HFF-Myc (cell line): ENCODE results near the gene SPHKAP.
"Not testable (repeated sequence)": the region's sequence is repeated elsewhere in the genome, so short reads cannot be mapped to it uniquely, and the experiment has no call there.

Experiments
- DNase-seq: peaks from one replicate; pipeline ENCODE4 v3.0.0-alpha.2; 2011; ENCODE audit warnings: low read depth; ENCODE audit errors: extremely low read depth
- H3K4me3 ChIP-seq: replicated peaks from 2 replicates; pipeline ENCODE4 v1.5.1; 2011; ENCODE audit warnings: low read depth, mild to moderate bottlenecking, control low read depth, low read length
- TF ChIP-seq, protein P1 (sequence below): IDR thresholded peaks from 2 replicates; pipeline ENCODE4 v1.5.1; 2012; ENCODE audit warnings: mild to moderate bottlenecking, low read depth, low read length, control low read depth; ENCODE audit errors: missing control alignments

The SPHKAP gene, protein sequence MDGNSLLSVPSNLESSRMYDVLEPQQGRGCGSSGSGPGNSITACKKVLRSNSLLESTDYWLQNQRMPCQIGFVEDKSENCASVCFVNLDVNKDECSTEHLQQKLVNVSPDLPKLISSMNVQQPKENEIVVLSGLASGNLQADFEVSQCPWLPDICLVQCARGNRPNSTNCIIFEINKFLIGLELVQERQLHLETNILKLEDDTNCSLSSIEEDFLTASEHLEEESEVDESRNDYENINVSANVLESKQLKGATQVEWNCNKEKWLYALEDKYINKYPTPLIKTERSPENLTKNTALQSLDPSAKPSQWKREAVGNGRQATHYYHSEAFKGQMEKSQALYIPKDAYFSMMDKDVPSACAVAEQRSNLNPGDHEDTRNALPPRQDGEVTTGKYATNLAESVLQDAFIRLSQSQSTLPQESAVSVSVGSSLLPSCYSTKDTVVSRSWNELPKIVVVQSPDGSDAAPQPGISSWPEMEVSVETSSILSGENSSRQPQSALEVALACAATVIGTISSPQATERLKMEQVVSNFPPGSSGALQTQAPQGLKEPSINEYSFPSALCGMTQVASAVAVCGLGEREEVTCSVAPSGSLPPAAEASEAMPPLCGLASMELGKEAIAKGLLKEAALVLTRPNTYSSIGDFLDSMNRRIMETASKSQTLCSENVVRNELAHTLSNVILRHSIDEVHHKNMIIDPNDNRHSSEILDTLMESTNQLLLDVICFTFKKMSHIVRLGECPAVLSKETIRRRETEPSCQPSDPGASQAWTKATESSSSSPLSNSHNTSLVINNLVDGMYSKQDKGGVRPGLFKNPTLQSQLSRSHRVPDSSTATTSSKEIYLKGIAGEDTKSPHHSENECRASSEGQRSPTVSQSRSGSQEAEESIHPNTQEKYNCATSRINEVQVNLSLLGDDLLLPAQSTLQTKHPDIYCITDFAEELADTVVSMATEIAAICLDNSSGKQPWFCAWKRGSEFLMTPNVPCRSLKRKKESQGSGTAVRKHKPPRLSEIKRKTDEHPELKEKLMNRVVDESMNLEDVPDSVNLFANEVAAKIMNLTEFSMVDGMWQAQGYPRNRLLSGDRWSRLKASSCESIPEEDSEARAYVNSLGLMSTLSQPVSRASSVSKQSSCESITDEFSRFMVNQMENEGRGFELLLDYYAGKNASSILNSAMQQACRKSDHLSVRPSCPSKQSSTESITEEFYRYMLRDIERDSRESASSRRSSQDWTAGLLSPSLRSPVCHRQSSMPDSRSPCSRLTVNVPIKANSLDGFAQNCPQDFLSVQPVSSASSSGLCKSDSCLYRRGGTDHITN (N-terminal part only)

DNA sequence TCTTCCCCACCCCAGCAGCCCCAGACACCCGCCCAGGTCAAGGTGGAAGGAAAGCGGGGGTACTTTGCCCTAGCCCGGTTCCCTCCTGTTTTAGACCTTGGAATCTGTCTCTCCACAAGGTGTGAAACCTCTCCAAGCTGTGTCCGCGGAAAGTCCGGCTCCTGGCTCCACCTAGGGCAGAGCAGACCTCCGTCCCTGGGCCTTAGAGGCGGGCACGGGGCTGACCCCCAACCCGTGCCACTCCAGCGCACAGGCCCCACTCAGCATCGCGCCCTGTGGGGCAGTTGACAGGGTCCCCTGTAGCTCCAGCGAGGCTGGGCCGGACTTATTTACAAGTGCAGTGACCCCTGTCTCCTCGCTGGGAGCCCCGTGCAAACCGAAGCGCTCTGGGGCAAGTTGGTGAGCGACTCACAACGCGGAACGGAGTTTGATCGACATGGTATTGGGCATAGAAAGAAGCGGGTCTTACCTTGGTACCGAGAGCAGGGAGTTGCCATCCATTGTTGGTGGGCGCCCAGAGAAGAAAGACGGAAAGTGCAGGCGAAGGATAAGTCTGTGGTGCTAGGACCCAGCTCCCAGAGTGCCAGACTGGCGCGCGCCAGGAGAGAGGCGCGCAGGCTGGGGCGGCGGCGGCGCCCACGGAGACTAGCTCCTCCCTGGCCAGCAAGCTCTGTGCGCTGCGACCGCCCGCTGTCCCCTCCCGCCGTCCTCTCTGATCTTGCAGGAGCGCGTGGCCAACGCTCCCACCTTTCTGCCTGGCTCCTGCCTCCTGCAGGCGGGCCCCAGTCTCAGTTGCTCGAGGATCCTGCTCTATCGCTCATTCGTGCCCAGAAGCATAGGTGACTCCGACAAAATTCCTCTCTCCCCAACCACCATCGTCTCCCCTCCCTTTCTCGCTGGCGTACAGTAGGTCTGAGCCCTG is at the start of gene SPHKAP:
Gene SPHKAP, minus strand, starts transcription at position 590 of the 922 bp plus-strand sequence. Its CDS starts 89 bp downstream, at position 501.
- DNase-seq: no peak
- TF ChIP-seq, protein P1, sequence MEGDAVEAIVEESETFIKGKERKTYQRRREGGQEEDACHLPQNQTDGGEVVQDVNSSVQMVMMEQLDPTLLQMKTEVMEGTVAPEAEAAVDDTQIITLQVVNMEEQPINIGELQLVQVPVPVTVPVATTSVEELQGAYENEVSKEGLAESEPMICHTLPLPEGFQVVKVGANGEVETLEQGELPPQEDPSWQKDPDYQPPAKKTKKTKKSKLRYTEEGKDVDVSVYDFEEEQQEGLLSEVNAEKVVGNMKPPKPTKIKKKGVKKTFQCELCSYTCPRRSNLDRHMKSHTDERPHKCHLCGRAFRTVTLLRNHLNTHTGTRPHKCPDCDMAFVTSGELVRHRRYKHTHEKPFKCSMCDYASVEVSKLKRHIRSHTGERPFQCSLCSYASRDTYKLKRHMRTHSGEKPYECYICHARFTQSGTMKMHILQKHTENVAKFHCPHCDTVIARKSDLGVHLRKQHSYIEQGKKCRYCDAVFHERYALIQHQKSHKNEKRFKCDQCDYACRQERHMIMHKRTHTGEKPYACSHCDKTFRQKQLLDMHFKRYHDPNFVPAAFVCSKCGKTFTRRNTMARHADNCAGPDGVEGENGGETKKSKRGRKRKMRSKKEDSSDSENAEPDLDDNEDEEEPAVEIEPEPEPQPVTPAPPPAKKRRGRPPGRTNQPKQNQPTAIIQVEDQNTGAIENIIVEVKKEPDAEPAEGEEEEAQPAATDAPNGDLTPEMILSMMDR: no peak
- H3K4me3 ChIP-seq: no peak within 1 kb of the TSS

DNA sequence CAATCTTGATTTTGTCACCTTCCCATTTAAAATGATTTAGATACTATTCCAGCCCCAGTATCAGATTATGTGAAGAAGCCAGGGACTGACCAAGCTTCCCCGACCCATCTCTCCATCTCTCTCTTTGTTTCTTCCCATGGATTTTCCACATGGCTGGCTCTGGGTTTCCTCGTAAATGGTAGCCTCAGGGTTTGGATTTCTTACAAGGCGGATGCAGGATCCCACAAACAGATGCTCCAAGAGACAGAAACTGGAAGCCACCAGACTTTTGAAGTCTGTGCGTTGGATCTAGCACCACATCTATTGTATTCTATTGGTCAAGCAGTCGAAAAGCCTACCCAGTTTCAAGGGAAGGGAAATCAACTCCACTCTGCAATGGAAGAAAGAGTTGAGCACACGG is 46.0 kb upstream of the SPHKAP start:
- TF ChIP-seq, protein P1: no peak
- DNase-seq: no peak
- no peak overlapping the region for H3K4me3 ChIP-seq

DNA sequence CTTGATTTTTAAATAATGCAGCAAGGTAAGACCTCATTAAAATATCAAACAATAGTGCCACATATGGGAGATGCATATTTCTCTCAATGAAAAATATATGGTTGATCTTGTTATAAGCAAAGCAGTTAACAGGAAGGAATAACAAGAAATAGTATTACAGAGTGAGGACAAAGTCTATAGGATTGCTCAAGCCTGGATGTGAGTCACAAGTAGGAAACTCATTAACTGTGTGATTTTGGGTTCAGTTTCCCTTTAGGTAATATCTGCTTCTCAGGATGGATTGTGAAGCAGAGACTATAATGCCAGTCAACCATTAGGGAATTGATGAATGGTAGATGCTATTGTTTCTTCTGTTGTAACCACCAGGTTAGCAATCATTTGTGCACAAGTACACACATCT is 42.9 kb upstream of the SPHKAP start:
- no peak overlapping the region for H3K4me3 ChIP-seq
- no peak for DNase-seq

DNA sequence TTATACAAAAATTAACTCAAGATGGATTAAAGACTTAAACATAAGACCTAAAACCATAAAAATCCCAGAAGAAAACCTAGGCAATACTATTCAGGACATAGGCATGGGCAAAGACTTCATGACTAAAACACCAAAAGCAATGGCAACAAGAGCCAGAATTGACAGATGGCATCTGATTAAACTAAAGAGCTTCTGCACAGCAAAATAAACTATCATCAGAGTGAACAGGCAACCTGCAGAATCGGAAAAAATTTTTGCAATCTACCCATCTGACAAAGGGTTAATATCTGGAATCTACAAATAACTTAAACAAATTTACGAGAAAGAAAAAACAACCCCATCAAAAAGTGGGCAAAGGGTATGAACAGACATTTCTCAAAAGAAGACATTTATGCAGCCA is 37.1 kb upstream of the SPHKAP start:
- H3K4me3 ChIP-seq: not testable (repeated sequence)

More for the DNA sequence above, 42.9 kb upstream of the SPHKAP start:
- TF ChIP-seq, protein P1: no peak

DNA sequence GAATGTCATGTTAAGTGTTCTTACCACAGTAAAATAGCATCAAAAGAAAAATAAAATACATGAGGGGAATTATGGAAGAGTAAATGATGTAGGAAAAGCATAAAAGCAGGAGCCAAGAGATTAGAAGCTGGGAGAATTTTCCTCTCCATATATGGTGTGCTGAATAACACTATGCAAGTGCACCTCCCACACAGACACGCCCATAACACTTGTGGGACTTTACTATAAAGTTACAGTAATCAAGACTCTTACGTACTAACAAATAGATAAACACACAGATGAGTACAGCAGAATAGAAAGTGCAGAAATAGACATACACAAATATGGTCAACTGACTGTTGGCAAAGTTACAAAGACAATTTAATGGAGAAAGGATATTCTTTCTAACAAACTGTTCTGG is 16.0 kb upstream of the SPHKAP start:
- DNase-seq: no peak
- TF ChIP-seq, protein P1: no peak
- H3K4me3 ChIP-seq: no peak overlapping the region

More for the DNA sequence above, 37.1 kb upstream of the SPHKAP start:
- DNase-seq: not testable (repeated sequence)

DNA sequence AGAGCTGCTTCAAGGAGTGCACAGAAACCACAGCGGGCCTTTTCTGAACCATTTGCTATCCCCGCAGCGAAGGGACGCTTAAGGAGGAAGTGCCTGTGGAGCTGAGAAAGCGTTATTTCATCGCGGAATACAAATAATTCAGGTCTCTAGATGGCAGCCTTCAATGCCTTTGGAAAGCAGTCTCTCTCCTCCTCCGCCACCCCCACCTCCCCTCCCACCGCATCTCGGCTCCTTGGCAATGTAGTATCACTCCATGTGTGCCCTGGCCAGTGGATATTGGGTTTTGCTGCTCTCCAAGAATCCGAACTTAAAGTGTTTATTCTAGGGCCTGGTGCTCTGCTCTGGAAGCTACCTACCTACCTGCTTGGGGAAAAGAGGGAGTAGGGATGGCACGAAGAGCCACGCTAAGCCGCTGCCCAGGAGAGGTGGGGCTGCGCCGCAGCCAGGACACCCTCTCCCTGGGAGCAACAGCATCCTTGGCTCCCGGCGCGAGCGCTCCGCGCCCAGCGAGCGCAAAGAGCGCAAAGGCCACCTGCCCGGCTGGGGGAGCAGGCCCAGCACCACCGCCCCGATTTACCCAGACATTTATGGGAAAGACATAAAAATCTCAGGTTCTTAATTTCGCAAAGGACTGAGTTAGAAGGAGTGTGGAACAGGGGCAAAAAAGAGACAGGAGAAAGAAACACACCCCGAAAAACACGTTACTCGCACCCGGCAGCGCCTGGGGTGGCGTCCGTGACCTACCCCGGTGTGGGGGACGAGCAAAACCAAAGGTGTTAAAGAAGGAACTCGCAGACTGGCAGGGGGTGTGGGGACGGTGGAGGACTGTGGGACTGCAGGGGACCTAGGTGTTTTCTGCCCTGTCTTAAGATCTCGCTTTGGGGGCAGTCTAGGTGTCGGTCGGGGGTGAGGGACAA is 1.0 kb downstream of the SPHKAP start:
- no peak overlapping the region for H3K4me3 ChIP-seq
- no peak for DNase-seq
- TF ChIP-seq, protein P1: no peak
